ENCODE data around the gene IL19.

The IL19 gene

DNA sequence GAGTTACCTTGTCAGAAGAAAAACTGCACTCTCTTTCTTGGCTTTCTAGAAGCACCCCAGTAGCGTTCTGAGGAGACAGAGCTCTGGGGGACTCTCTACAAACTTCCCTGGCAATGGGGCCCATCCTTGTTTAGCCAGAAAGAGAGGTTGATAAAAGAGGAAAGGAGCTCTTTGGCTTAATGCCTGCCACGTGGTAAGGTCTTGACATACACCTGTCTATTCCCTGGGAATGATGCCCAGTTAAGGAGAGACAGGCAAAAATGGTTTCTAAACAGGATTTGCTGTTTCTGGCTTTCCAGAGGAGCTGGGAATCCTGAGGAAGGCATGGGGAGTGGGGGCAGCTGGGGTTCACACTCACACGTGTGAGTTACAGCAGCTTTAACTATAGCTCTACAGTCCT lies 64.6 kb downstream of the IL19 start:
- no peaks in the 10 kb centered on the region for H3K9me3 ChIP-seq (ENCODE audit: insufficient read depth, low read depth, low read length)
- no peak overlapping the region for H3K9ac ChIP-seq (ENCODE audit: low read depth, low read length, poor library complexity, severe bottlenecking)
- H3F3A ChIP-seq (ENCODE audit: low read depth) = 0 out of 2 replicates have a peak, but pooled peaks cover 3% of the 10 kb centered on the region
- peaks cover 35% of the 10 kb centered on the region for H3K4me1 ChIP-seq (ENCODE audit: insufficient read depth, low read length, poor library complexity, severe bottlenecking)
- H4K20me1 ChIP-seq (ENCODE audit: insufficient read depth, low read length, poor library complexity, severe bottlenecking) = no peaks in the 10 kb centered on the region
- no peak overlapping the region for H3K4me3 ChIP-seq (ENCODE audit: low read length, poor library complexity, severe bottlenecking)
- H3K9me2 ChIP-seq (replicated peaks; ENCODE audit: low read depth, low read length) = no peaks in the 10 kb centered on the region
- H3K27me3 ChIP-seq (ENCODE audit: insufficient read depth, low read length, poor library complexity, severe bottlenecking) = no peaks in the 10 kb centered on the region
- H3K36me3 ChIP-seq (ENCODE audit: insufficient read depth, low read length) = no peaks in the 10 kb centered on the region
- H3K4me2 ChIP-seq (ENCODE audit: low read depth, low read length, poor library complexity, severe bottlenecking) = no peak overlapping the region
- H2AFZ ChIP-seq (ENCODE audit: low read length) = no peak overlapping the region
- TF ChIP-seq EZH2phosphoT487 (IDR thresholded peaks at IDR 0.05; ENCODE audit: borderline replicate concordance) = no peak
- TF ChIP-seq, protein P1, sequence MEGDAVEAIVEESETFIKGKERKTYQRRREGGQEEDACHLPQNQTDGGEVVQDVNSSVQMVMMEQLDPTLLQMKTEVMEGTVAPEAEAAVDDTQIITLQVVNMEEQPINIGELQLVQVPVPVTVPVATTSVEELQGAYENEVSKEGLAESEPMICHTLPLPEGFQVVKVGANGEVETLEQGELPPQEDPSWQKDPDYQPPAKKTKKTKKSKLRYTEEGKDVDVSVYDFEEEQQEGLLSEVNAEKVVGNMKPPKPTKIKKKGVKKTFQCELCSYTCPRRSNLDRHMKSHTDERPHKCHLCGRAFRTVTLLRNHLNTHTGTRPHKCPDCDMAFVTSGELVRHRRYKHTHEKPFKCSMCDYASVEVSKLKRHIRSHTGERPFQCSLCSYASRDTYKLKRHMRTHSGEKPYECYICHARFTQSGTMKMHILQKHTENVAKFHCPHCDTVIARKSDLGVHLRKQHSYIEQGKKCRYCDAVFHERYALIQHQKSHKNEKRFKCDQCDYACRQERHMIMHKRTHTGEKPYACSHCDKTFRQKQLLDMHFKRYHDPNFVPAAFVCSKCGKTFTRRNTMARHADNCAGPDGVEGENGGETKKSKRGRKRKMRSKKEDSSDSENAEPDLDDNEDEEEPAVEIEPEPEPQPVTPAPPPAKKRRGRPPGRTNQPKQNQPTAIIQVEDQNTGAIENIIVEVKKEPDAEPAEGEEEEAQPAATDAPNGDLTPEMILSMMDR (conservative IDR thresholded peaks at IDR 0.05; ENCODE audit: low read length) = no peak
- H3K79me2 ChIP-seq (ENCODE audit: insufficient read depth, low read length) = no peaks in the 10 kb centered on the region

DNA sequence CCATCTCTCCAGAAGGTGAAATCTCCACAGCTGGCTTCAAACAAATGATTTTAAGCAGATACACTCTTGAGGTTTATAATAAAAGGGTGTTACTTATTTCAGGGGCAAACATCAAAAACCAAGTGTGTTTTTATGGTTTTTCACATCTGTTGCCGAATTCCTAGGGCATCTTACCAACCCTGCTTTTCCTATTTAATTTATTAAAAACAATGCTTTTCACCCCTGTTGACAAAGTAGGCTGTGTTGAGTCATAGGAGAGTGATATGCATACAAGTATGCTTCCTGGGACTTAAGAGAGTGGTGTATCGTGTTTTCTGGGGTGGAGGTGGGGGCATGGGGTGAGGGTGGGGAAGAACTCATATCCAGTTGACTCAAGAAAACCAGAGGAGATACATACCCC lies 65.5 kb downstream of the IL19 start:
- no peaks in the 10 kb centered on the region for H3K79me2 ChIP-seq (ENCODE audit: insufficient read depth, low read length)
- H3K27me3 ChIP-seq (ENCODE audit: insufficient read depth, low read length, poor library complexity, severe bottlenecking) = no peaks in the 10 kb centered on the region

DNA sequence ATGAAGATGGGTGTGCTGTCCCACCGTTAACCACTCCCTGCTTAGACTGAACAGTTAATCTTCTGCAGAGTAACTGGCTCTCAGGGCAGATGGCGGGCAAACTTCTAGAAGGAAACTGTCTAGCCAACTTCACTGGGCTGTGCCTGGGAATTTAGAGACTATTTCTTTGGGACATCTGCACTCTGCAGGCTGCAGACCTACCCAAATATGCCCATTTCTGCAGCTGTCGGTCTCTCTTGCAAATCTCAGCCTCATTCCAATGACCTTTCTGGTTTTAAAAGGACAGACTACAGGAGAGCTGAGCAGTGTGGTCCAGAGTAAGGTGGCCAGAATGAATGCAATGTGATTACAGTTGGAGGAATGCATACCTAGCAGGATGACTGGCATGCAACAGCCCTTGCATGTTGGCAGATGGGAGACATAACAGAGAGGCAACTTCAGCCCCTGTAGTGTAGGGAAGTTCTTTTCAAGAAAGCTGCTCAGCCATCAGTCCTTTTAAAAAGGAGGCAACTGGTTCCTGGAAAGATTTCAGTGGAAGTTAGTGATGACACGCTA lies 68.5 kb downstream of the IL19 start:
- H2AFZ ChIP-seq (ENCODE audit: low read length) = no peak overlapping the region
- H3K27me3 ChIP-seq (ENCODE audit: insufficient read depth, low read length, poor library complexity, severe bottlenecking) = no peaks in the 10 kb centered on the region
- no peaks in the 10 kb centered on the region for H3K9me2 ChIP-seq (replicated peaks; ENCODE audit: low read depth, low read length)
- no peak overlapping the region for H3K9ac ChIP-seq (ENCODE audit: low read depth, low read length, poor library complexity, severe bottlenecking)
- no peaks in the 10 kb centered on the region for H4K20me1 ChIP-seq (ENCODE audit: insufficient read depth, low read length, poor library complexity, severe bottlenecking)
- H3K4me3 ChIP-seq (ENCODE audit: low read length, poor library complexity, severe bottlenecking) = no peak overlapping the region
- H3F3A ChIP-seq (ENCODE audit: low read depth) = no peaks in the 10 kb centered on the region
- H3K4me2 ChIP-seq (ENCODE audit: low read depth, low read length, poor library complexity, severe bottlenecking) = no peak overlapping the region
- no peaks in the 10 kb centered on the region for H3K9me3 ChIP-seq (ENCODE audit: insufficient read depth, low read depth, low read length)
- TF ChIP-seq, protein P1 (conservative IDR thresholded peaks at IDR 0.05; ENCODE audit: low read length) = no peak
- TF ChIP-seq EZH2phosphoT487 (IDR thresholded peaks at IDR 0.05; ENCODE audit: borderline replicate concordance) = no peak
- H3K36me3 ChIP-seq (ENCODE audit: insufficient read depth, low read length) = no peaks in the 10 kb centered on the region
- no peaks in the 10 kb centered on the region for H3K79me2 ChIP-seq (ENCODE audit: insufficient read depth, low read length)
- H3K4me1 ChIP-seq (ENCODE audit: insufficient read depth, low read length, poor library complexity, severe bottlenecking) = peaks cover 3% of the 10 kb centered on the region

More for the DNA sequence above, 65.5 kb downstream of the IL19 start:
- no peaks in the 10 kb centered on the region for H3K9me2 ChIP-seq (replicated peaks; ENCODE audit: low read depth, low read length)
- H2AFZ ChIP-seq (ENCODE audit: low read length) = no peak overlapping the region
- no peaks in the 10 kb centered on the region for H3K36me3 ChIP-seq (ENCODE audit: insufficient read depth, low read length)
- H3F3A ChIP-seq (ENCODE audit: low read depth) = 0 out of 2 replicates have a peak, but pooled peaks cover 3% of the 10 kb centered on the region
- no peaks in the 10 kb centered on the region for H3K9me3 ChIP-seq (ENCODE audit: insufficient read depth, low read depth, low read length)
- no peak overlapping the region for H3K4me2 ChIP-seq (ENCODE audit: low read depth, low read length, poor library complexity, severe bottlenecking)
- TF ChIP-seq, protein P1 (conservative IDR thresholded peaks at IDR 0.05; ENCODE audit: low read length) = no peak
- H3K9ac ChIP-seq (ENCODE audit: low read depth, low read length, poor library complexity, severe bottlenecking) = no peak overlapping the region
- H3K4me1 ChIP-seq (ENCODE audit: insufficient read depth, low read length, poor library complexity, severe bottlenecking) = peaks cover 33% of the 10 kb centered on the region
- no peaks in the 10 kb centered on the region for H4K20me1 ChIP-seq (ENCODE audit: insufficient read depth, low read length, poor library complexity, severe bottlenecking)
- H3K4me3 ChIP-seq (ENCODE audit: low read length, poor library complexity, severe bottlenecking) = no peak overlapping the region

All from Loucy (cell line).